UCSD-AML1 (cell line): ENCODE data around the gene XRCC2.
"Not testable (repeated sequence)": the region's sequence is repeated elsewhere in the genome, so short reads cannot be mapped to it uniquely, and the experiment has no call there.

Source experiments
- DNase-seq: peaks from one replicate; lab custom pipeline; 2025; ENCODE audit not compliant: unreplicated experiment; lab: John Stamatoyannopoulos, UW

The XRCC2 gene

GRCh38 chr7:152666078-152666477, 9.9 kb downstream of the XRCC2 start:
- DNase-seq = no peak

GRCh38 chr7:152664636-152665035, 11.3 kb downstream of the XRCC2 start:
- no peak for DNase-seq

- DNase-seq = no peak
Measured at GRCh38 chr7:152663931-152664330, 12.0 kb downstream of the XRCC2 start.

GRCh38 chr7:152663148-152663740, 12.7 kb downstream of the XRCC2 start:
- no peak for DNase-seq

- DNase-seq = no peak
Measured at GRCh38 chr7:152661479-152661878, 14.5 kb downstream of the XRCC2 start.

GRCh38 chr7:152660021-152660420, 15.9 kb downstream of the XRCC2 start:
- no peak for DNase-seq

- DNase-seq = no peak
Measured at GRCh38 chr7:152654971-152655370, 21.0 kb downstream of the XRCC2 start.

- DNase-seq = no peak
Measured at GRCh38 chr7:152649220-152649619, 26.7 kb downstream of the XRCC2 start.

- DNase-seq = no peak
Measured at GRCh38 chr7:152647009-152647408, 28.9 kb downstream of the XRCC2 start.

GRCh38 chr7:152646579-152646978, 29.4 kb downstream of the XRCC2 start:
- not testable (repeated sequence) for DNase-seq

- DNase-seq = no peak
Measured at GRCh38 chr7:152643979-152644559, 31.9 kb downstream of the XRCC2 start.

GRCh38 chr7:152641384-152641783, 34.6 kb downstream of the XRCC2 start:
- no peak for DNase-seq

- no peak for DNase-seq
Measured at GRCh38 chr7:152640829-152641228, 35.1 kb downstream of the XRCC2 start.

GRCh38 chr7:152637920-152638580, 37.9 kb downstream of the XRCC2 start:
- DNase-seq = no peak

- no peak for DNase-seq
Measured at GRCh38 chr7:152637161-152637560, 38.8 kb downstream of the XRCC2 start.

GRCh38 chr7:152636441-152636840, 39.5 kb downstream of the XRCC2 start:
- no peak for DNase-seq

- no peak for DNase-seq
Measured at GRCh38 chr7:152633504-152633903, 42.4 kb downstream of the XRCC2 start.

- no peak for DNase-seq
Measured at GRCh38 chr7:152633072-152633471, 42.9 kb downstream of the XRCC2 start.

- not testable (repeated sequence) for DNase-seq
Measured at GRCh38 chr7:152628772-152629171, 47.2 kb downstream of the XRCC2 start.

GRCh38 chr7:152624228-152624627, 51.7 kb downstream of the XRCC2 start:
- DNase-seq = no peak

- DNase-seq = no peak
Measured at GRCh38 chr7:152621426-152621825, 54.5 kb downstream of the XRCC2 start.

GRCh38 chr7:152619027-152619739, 56.8 kb downstream of the XRCC2 start:
- DNase-seq = no peak
